HG03432 (cell line): ENCODE measurements around the gene GUCY1A1.

Source experiments
- ATAC-seq: cut with Tn5 transposase; IDR thresholded peaks from one replicate; pipeline ENCODE4 v1.9.1; 2021; ENCODE audit warnings: mild to moderate bottlenecking, moderate library complexity; ENCODE audit not compliant: unreplicated experiment

Gene GUCY1A1

DNA sequence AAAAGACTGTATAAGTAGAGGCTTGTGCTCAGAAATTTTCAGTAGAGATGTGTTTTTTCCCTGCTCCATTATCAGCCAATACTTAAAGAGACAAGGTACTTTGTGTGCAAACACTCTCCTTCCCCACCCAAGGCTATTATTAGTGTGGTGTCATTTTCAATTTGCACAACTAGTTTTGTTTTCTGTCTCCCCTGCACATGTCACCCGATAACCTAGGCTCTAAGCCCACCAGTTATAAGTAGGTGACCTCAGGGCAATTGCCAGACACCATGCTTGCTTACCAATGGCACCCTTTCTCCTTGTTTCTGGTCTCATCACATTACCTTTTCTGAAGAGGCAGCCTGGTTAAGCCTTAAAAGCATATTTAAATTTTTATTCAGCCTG lies 8.0 kb upstream of the GUCY1A1 start:
- ATAC-seq: no peak

DNA sequence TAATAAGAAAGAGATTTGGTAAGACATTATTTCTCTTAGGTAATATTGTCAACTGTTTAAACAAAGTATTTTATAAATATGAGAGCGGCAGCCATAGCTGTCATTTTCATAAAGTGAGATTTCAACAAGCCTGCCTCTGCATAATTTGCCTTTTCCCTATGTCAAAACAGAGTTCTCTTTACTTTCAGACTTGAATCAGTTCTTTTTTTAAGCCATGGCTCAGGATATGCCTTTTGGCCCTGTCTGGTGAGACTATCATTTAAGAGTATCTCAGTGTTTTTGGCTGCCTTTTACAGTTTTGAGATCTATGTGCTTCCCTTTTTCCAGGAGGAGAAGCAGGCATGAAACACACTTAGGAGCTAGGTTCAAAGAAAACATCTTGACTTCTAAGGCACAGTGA lies 7.5 kb upstream of the GUCY1A1 start:
- no peak for ATAC-seq

GRCh38 chr4:155660436-155660835 lies 6.2 kb upstream of the GUCY1A1 start:
- no peak for ATAC-seq

- ATAC-seq: no peak
Observed at GRCh38 chr4:155665054-155665453, 1.6 kb upstream of the GUCY1A1 start.

GRCh38 chr4:155667222-155667567 lies 547 bp downstream of the GUCY1A1 start:
- ATAC-seq: peak; percentile 67

GRCh38 chr4:155667568-155668511 lies 1.2 kb downstream of the GUCY1A1 start:
- ATAC-seq: peak; percentile 65

DNA sequence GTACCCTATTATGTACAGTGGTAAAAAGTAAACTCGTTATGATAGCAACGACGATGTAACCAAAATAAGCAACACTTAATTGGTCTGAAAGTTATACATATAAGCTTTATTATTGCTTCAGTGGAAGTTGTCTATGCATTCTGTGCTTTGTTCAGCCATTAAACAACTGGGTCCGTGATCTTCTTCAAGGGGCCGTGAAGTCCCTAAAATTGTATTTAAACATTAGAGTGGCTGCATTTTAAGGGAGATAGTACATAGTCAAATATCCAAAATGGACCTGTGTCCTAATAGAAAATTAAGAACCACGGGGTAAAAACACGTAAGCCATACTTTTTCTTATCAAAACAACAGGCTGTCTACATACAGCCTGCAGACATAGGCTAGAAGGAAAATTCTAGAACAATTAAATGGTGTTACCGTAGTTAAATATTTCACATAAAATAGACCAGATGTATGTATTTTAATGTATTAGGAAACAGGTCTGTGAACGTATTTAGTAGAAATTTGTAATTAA lies 2.1 kb downstream of the GUCY1A1 start:
- no peak for ATAC-seq

GRCh38 chr4:155672342-155672741 lies 5.7 kb downstream of the GUCY1A1 start:
- no peak for ATAC-seq

- ATAC-seq: no peak
Observed at GRCh38 chr4:155673453-155673979, 6.9 kb downstream of the GUCY1A1 start.

DNA sequence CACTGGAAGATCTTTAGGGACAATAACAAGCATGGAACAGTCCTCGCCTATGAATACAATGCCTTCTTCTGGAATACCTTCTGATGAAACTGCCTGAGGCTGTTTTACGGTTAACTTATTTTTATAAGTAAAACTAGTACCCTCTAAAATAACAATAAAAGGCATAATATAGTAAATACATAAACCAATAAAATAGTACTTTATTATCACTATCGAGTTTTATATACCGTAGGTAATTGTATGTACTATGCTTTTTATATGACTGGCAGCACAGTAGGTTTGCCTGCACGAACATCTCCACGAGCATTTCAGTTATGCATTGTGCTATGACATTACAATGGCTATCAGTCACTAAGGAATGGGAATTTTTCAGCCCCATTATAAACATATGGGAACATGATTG lies 8.0 kb downstream of the GUCY1A1 start:
- ATAC-seq: no peak

DNA sequence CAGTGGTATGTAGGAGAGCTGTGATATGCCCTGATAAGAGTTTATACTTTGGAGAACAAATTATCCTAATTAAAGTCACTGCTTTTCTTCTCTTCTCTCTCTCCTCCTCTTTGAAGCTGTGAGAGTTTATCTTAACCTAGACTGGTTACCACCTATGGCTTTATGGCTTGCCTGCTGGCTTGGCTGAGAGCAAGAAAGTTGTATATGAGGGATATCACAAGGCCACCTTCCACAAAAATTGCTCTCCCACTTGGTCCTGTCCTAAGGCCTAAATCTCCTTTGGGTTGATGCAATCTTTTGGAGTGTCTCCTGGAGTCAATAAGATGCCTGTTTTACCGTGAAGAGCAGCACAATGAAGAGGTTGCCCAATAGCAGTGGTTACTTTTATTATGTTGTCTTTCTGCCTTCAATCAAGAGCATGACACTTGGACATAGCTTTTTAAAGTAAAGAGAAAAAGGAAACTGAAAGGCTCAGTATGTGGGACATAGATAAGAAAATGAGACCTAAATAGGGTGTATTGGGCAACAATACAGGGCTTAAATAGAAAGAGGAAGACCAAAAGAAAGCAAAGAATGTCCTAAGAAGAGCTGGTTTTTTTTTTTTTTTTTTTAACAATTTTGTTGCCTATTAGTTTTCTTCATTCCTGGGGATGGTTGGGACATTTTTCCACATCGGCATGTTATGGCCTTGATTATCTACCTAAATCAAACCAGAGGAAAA lies 9.2 kb downstream of the GUCY1A1 start:
- ATAC-seq: peak; percentile 94

- peak; percentile 17 for ATAC-seq
Observed at GRCh38 chr4:155676430-155676825, 9.8 kb downstream of the GUCY1A1 start.

DNA sequence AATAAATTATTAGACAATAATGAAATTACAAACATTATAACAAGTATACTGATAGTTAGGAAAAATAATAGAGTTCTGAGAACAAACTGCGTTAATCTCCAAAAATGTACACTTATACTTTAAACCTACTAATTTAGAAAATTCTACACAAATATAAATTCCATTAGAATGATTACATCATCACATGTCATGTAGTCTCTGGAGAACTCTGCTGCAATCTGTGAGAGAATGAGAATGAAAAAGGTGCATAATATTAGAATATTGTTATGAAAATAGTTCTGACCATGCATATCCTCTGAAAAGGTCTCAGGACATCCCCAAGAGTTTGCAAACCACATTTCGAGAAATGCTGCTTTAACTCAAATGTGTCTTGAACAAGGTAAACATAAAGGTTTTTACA lies 11.4 kb downstream of the GUCY1A1 start:
- ATAC-seq: no peak

GRCh38 chr4:155679343-155679742 lies 12.7 kb downstream of the GUCY1A1 start:
- ATAC-seq: no peak

DNA sequence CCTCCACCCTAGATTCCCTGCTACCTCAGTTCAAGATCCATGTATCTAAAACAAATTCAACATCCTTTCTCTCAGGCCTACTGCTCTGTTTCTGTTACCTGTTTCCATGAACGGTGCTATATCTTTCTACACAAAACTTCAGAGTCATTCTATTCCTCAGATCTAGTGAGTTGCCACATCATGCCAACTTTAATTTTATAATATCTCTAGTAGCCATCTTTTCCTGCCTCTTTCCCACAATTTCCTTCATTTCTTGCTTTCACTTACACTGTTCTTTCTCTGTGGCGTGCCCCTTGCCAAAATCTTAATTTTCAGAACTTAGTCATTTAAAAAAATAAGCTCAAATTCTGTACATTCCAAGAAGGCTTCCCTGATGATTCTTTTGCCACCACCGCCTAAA lies 15.2 kb downstream of the GUCY1A1 start:
- ATAC-seq: no peak

DNA sequence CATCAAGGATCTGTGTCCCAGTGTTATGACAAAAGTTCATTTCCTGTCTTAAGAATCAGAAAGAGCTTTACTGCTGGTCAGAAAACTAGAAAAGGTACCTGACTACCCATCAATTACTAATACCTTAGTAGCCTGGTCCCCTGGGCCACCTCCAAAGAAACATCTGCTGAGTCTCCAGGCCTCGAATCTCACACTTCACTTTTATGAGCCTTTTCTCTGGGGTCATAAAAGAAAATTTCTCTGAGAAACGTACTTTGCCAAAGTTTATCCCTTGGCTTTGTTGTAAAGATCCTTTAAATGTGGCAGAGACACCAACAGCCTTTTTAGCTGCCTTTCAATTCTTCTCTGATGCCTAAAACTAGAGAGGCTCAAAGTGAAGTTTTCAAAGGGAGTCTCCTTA lies 17.8 kb downstream of the GUCY1A1 start:
- ATAC-seq: no peak

GRCh38 chr4:155684892-155685541 lies 18.4 kb downstream of the GUCY1A1 start:
- no peak for ATAC-seq

DNA sequence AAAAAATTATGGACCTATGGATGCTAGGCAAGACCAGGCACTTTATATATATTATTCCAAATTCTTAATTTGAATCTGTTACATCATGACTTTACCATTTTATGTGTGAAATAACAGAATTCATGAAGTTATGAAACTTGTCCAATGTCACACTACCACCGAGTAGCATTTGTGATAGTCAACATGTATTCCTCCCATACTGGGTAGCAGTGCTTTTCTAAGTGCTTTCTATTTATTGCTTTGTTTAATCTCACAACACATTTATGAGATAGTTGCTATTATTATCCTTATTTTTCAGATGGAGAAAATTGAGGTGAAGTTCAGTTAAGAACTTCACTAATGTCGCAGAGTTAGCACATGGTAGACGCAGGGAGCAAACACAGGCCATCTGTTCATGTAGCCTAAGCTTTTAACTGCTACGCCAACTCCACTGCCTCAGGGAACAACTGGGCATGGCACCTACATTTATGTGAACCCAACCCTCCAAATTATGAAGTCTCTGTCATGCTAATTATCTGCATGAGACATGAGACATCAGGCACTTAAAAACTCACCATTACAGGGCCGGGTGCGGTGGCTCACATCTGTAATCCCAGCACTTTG lies 20.8 kb downstream of the GUCY1A1 start:
- ATAC-seq: no peak

DNA sequence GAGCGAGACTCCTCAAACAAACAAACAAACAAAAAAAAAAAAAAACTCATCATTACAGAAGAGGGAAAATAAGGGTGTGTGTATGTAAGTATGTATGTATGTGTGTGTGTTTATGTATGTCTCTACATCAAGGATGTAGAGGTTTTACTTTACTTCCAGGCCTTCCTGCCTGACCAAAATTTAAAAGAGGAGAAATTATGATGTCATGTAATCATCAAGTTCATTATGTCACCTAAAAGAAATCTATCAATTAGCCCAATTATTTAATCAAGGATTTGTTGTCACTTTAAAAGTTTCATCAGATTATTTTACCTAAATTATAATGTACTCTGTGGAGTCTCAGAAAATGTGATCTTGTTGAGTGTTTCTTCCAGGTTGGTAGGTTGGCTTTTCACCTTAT lies 21.6 kb downstream of the GUCY1A1 start:
- ATAC-seq: no peak

- no peak for ATAC-seq
Observed at GRCh38 chr4:155688860-155689259, 22.2 kb downstream of the GUCY1A1 start.
